ENCODE data around the gene IGLL5. TPM values are rescaled to one million over a fixed set of nuclear protein-coding genes. Genes with fewer than 3 reads are reported as not detected.

Gene IGLL5
- total RNA-seq, 1 experiment from 2014 or later = not detected

DNA sequence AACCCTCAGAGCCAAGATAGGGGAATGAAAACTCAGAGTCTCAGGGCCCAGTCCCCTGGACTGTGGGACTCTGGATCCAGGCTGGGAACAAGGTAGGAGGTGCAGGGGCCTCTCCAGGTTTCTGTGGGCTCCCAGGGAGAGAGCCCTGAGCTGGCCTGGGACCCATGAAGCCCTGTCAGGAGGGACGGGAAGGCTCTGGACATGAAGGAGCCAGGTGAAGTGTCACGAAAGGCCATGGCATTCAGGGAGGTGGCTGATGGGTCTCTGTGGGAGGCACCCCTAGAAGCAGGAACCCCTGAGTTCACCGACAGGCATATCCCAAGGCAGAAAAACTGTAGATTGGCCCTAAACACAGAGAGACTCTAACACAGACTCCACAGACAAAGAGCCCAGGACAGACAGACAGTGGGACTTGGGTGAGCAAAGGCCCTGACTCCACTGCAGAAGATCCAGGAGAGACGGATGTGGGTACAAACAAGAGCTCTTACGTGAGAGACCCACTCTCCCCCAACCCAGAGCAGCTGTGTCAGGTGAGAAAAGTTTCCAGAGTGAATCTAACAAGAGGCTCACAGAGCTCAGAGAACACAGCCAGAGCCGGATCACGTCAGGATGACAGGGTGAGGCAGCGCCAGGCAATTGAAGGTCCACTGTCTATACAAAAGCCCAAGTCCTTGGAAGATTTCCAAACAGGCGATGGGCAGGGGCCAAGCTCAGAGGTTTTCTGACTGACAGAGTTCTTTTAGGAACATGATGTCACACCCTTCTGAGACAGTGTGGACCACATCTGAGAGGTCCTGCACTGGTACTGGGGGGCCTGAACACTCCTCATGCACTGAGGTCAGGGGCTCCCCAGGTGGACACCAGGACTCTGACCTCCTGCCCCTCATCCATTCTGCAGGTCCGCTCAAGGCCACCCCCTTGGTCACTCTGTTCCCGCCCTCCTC lies 27.4 kb downstream of the IGLL5 start:
- BruUV-seq (replicated peaks) = no TSS peak
- ATAC-seq = no peak
- no peak for TF ChIP-seq EZH2 (IDR thresholded peaks at IDR 0.05; ENCODE audit: low read length, unreplicated experiment)
- TF ChIP-seq, protein P1, sequence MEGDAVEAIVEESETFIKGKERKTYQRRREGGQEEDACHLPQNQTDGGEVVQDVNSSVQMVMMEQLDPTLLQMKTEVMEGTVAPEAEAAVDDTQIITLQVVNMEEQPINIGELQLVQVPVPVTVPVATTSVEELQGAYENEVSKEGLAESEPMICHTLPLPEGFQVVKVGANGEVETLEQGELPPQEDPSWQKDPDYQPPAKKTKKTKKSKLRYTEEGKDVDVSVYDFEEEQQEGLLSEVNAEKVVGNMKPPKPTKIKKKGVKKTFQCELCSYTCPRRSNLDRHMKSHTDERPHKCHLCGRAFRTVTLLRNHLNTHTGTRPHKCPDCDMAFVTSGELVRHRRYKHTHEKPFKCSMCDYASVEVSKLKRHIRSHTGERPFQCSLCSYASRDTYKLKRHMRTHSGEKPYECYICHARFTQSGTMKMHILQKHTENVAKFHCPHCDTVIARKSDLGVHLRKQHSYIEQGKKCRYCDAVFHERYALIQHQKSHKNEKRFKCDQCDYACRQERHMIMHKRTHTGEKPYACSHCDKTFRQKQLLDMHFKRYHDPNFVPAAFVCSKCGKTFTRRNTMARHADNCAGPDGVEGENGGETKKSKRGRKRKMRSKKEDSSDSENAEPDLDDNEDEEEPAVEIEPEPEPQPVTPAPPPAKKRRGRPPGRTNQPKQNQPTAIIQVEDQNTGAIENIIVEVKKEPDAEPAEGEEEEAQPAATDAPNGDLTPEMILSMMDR (conservative IDR thresholded peaks at IDR 0.05; ENCODE audit: low read depth, low read length) = no peak
- no peak for TF ChIP-seq EZH2phosphoT487 (IDR thresholded peaks at IDR 0.05; ENCODE audit: borderline replicate concordance, low read length)
- Histone ChIP-seq H3K9ac (ENCODE audit: low read length) (no peak overlapping the region), H3K79me2 (ENCODE audit: low read length) (no peaks in the 10 kb centered on the region), H3K27ac (ENCODE audit: low read length) (no peak overlapping the region), H3K9me2 (replicated peaks; ENCODE audit: low read length) (no peaks in the 10 kb centered on the region), H3K9me3 (ENCODE audit: low read length) (no peaks in the 10 kb centered on the region), H3K4me3 (ENCODE audit: low read length) (no peak overlapping the region), H3K36me3 (ENCODE audit: low read depth, low read length) (no peaks in the 10 kb centered on the region), H3K27me3 (ENCODE audit: low read length) (peaks cover 44% of the 10 kb centered on the region; the same call in 1 of the 2 replicates), H3F3A (ENCODE audit: low read length, unreplicated experiment) (no peaks in the 10 kb centered on the region), H2AFZ (ENCODE audit: low read length) (no peak overlapping the region), H4K20me1 (ENCODE audit: low read length) (no peaks in the 10 kb centered on the region), H3K4me2 (ENCODE audit: low read length) (no peak overlapping the region), H3K4me1 (ENCODE audit: insufficient read depth, low read length) (no peaks in the 10 kb centered on the region)
- CTCF ChIA-PET = no interaction called here
- intact Hi-C loops (cut with micrococcal nuclease) = no loop called here
- no peak for DNase-seq
- POLR2A ChIA-PET (ENCODE audit: unreplicated experiment) = no interaction called here

DNA sequence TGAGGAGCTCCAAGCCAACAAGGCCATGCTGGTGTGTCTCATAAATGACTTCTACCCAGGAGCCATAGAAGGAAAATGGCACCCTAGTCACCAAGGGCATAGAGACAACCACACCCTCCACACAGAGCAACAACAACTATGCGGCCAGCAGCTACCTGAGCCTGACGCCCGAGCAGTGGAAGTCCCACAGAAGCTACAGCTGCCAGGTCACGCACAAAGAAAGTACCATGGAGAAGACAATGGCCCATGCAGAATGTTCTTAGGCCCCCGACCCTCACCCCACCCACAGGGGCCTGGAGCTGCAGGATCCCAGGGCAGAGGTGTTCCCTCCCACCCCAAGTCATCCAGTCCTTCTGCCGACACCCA lies 28.0 kb downstream of the IGLL5 start:
- Histone ChIP-seq H3K9ac (ENCODE audit: low read length) (no peak overlapping the region), H3K9me2 (replicated peaks; ENCODE audit: low read length) (no peaks in the 10 kb centered on the region), H3K27ac (ENCODE audit: low read length) (no peak overlapping the region), H3F3A (ENCODE audit: low read length, unreplicated experiment) (no peaks in the 10 kb centered on the region), H3K79me2 (ENCODE audit: low read length) (no peaks in the 10 kb centered on the region), H4K20me1 (ENCODE audit: low read length) (no peaks in the 10 kb centered on the region), H3K4me2 (ENCODE audit: low read length) (no peak overlapping the region), H3K4me3 (ENCODE audit: low read length) (no peak overlapping the region), H3K4me1 (ENCODE audit: insufficient read depth, low read length) (no peaks in the 10 kb centered on the region), H3K27me3 (ENCODE audit: low read length) (peaks cover 37% of the 10 kb centered on the region; the same call in 1 of the 2 replicates), H3K36me3 (ENCODE audit: low read depth, low read length) (no peaks in the 10 kb centered on the region), H3K9me3 (ENCODE audit: low read length) (no peaks in the 10 kb centered on the region), H2AFZ (ENCODE audit: low read length) (no peak overlapping the region)
- TF ChIP-seq EZH2phosphoT487 (IDR thresholded peaks at IDR 0.05; ENCODE audit: borderline replicate concordance, low read length) = no peak
- TF ChIP-seq, protein P1 (conservative IDR thresholded peaks at IDR 0.05; ENCODE audit: low read depth, low read length) = no peak
- TF ChIP-seq EZH2 (IDR thresholded peaks at IDR 0.05; ENCODE audit: low read length, unreplicated experiment) = no peak
- CTCF ChIA-PET = no interaction called here
- no peak for ATAC-seq
- no peak for DNase-seq
- no TSS peak for BruUV-seq (replicated peaks)
- POLR2A ChIA-PET (ENCODE audit: unreplicated experiment) = no interaction called here
- intact Hi-C loops (cut with micrococcal nuclease) = no loop called here

Measured in PC-3 (cell line).